Measurements from ENCODE around the gene RAET1L.
A peak's percentile ranks its signal among the peaks of the same experiment; 100 is the strongest.
"Not testable (repeated sequence)": the region's sequence is repeated elsewhere in the genome, so short reads cannot be mapped to it uniquely, and the experiment has no call there.

RAET1L gene

GRCh38 chr6:149990661-149991471, 34.5 kb downstream of the RAET1L start:
- DNase-seq, result peak; percentile 72

DNA sequence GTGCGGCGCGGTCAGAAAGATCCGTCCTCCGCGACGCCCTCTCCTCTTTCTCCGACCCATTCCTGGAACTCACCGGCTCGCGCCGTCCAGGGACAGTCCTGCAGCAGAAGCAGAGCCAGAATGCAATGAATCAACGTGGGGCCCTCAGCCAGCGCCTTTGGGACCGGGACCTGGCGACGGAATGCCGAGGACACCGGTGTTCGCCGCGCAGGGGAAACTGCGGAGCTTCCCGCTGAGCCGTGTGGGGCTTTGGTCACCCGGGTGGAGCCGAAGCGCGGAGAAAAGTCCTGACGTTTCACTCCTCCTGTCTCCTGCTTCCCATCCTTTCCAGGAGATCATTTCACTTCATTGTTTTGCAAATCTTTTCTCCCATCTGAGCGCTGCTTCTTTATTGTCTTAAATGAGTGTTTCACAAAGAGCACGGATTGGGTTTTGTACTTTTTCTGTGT, 35.1 kb downstream of the RAET1L start:
- no peak for DNase-seq

GRCh38 chr6:149988550-149989346, 36.6 kb downstream of the RAET1L start:
- no peak for DNase-seq

- DNase-seq, result no peak
These were observed 37.7 kb downstream of the RAET1L start for GRCh38 chr6:149987602-149988107.

DNA sequence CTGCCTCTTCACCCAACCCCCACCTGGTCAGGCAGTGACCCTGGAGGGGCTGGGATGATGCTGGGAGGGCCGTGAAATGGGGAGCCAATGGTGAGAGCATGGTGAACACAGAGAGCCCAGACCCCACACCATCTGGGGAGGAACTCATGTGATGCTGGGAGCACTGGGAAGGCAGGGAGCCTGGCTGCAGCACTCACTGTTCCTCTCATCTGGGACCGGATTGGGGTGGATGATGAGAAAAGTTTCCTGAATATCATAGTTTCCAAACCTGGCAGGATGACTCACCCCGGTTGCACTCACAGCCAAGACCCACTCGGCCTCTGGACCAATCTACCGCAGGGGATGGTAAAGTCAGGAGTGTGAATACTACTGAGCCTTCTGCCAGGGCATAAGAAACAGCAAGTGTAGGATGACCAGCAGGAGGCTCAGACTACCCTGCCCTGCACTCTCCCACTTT, 39.8 kb downstream of the RAET1L start:
- DNase-seq, result no peak

DNA sequence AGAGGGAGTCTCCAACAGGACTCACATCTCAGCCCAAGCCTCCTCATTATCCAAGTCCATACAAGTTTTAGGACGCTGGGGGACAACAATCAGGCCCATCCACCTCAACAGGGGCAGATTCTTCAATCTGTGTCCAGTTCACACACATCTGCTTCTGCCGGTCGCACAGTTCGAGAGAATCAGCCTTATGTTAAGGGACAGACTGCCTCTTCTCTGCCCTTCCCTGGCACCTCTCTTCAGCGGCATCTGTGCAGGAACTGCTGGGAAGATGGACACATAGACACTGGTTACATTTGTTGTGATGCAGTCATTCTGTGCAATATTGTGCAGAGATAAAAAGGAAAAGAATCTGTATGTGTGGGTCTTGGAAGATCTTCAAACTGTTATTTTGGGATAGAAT, 40.6 kb downstream of the RAET1L start:
- no peak for DNase-seq

DNA sequence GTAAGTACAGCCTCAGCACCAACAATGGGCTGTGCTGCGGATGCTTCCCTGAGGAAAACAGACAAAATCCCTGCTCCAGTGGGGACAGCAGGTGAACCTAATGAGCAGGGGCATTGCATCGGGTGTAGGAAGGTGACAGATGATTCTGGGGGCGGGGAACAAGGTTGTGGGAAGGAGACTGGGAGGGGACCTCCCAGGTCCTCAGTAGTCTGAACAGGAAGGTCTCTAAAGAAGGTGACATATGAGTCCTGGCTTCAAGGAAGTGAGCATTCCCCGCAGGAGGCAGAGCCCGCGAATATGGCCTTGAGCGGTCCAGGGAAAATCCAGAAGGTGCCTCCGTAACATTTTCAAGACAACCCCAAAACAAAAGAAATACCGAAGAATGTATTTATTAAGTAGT, 42.2 kb downstream of the RAET1L start:
- no peak for DNase-seq

DNA sequence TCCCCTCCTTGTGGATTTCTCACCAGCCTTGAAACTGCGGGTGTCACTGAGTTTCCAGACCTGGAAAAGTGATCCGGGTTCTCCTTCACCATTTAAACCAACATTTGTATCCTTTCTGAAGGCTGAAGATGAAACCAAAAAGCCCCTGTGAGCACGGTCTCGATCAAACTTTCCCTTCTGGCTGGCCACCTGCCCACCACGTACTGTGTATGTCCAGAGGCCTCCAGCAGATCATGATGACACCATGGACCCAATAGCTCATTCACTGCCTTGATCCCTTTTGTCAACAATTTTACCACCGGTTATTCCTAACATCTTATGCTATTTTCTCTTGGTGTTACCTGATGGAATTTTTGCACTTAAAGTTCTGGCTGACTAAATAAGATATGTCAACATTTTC, 46.0 kb downstream of the RAET1L start:
- no peak for DNase-seq

- DNase-seq, result no peak
These were observed 46.7 kb downstream of the RAET1L start for GRCh38 chr6:149978610-149979009.

DNA sequence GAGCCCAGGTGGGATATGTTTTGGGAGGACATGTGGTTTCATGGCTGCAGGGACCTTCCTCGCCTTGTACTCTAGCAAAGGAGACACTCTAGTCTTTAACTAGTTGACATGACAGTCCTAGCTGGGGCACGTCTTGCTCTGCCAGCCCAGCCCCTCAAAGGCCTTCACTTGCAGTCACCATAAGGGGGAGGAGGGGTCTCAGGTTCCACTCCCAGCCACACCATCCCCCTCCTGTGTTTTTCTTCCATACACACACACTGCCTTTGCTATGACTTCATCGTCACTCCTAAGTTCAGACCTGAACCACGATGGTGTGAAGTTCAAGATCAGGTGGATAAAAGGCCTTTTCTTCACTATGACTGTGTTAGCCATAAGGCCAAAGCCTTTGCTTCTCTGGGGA, 48.1 kb downstream of the RAET1L start:
- no peak for DNase-seq

- DNase-seq, result no peak
These were observed 49.9 kb downstream of the RAET1L start for GRCh38 chr6:149975400-149975799.

DNA sequence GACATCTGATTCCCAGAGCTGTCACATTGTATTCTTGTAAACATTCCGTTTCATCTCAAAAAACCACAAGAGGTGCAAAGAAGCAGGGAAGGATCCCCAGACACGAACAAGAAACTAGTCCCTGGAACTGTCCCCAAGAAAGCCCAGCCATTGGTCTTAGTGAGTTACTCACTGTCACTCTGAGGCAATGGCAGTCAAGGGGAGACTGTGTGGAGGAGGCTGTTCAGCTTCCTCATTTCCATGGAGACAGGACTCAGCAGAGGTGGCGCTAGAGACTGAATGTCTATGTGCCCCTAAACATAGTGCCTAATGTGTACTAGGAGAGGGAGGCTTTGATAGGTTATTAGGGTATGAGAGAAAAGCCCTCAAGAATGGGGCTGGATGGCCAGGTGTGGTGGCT, 50.5 kb downstream of the RAET1L start:
- no peak for DNase-seq

DNA sequence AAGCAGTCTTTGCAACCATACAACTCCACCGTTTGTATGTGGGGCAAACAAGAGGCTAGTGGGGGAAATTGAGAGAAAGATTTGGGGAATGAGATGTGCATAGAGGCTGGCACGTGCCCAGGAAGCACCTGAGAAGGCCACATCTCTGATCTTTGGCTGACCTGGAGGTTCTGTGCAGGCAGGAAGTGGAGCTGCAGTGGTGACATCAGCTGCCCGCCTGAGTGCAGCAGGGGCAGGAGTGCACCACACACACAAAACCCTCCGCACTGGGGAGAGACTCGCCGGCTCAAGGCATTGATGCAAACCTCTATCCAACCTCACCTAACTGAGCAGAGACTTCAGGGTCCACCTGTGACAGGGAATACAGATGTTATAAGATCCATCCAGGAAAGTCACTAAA, 50.9 kb downstream of the RAET1L start:
- DNase-seq, result not testable (repeated sequence)

- DNase-seq, result no peak
These were observed 55.7 kb downstream of the RAET1L start for GRCh38 chr6:149969635-149970034.

DNA sequence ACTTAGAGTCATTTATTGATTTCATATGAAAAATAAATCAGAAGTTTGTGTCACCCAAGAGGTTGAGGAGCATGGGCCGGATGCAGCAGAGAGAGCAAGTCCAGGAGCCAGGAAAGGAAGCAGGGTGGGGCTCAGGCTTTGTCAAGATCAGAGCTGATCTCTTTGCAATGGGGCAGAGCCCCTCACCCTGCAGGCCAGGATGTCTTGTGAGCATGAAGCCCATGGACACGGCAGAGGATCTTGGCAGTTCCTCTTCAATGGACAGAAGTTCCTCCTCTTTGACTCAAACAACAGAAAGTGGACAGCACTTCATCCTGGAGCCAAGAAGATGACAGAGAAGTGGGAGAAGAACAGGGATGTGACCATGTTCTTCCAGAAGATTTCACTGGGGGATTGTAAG, 56.4 kb downstream of the RAET1L start:
- DNase-seq, result not testable (repeated sequence)
